Peyer's patch (tissue), 4 donors: ENCODE results near the gene FBXO47.

Experiments
- POLR2A ChIP-seq, 2 donors: fragments of 450-650 bp; IDR thresholded peaks; one replicate each; pipeline ENCODE4 v1.5.1; 2017; ENCODE audit warnings: antibody characterized with exemption in 2 of 2, mild to moderate bottlenecking in 2 of 2, moderate library complexity in 2 of 2
- TF ChIP-seq, protein P1 (sequence below), 6 experiments: fragments of 450-650 bp in 4 of 6; fragments of 200-600 bp in 2 of 6; sonication (generic) in 1 of 6; IDR thresholded peaks; one replicate each; pipeline ENCODE4 v1.5.1; 2017 to 2019; ENCODE audit warnings: antibody characterized with exemption in 6 of 6, mild to moderate bottlenecking in 3 of 6, moderate library complexity in 1 of 6

DNA sequence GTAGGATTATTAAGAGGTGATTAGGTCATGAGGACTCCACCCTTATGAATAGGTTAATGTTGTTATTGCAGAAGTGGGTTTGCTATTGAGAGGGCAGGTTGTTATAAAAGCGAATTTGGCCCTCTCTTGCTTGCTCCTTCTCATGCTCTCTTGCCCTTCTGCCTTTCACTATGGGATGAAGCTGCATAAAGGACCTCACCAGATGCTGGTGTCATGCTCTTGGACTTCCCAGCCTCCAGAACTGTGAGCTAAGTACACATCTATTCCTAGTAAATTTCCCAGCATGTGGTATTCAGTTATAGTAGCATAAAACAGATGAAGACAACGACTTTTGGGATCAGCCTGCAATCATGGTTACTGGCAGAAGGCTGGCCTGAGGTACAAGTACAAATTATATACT lies 41.4 kb upstream of the FBXO47 start:
- TF ChIP-seq, protein P1, sequence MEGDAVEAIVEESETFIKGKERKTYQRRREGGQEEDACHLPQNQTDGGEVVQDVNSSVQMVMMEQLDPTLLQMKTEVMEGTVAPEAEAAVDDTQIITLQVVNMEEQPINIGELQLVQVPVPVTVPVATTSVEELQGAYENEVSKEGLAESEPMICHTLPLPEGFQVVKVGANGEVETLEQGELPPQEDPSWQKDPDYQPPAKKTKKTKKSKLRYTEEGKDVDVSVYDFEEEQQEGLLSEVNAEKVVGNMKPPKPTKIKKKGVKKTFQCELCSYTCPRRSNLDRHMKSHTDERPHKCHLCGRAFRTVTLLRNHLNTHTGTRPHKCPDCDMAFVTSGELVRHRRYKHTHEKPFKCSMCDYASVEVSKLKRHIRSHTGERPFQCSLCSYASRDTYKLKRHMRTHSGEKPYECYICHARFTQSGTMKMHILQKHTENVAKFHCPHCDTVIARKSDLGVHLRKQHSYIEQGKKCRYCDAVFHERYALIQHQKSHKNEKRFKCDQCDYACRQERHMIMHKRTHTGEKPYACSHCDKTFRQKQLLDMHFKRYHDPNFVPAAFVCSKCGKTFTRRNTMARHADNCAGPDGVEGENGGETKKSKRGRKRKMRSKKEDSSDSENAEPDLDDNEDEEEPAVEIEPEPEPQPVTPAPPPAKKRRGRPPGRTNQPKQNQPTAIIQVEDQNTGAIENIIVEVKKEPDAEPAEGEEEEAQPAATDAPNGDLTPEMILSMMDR (IDR thresholded peaks at IDR 0.05) = no peak
- no peak for TF ChIP-seq POLR2A (IDR thresholded peaks at IDR 0.05)
